ENCODE measurements around the gene GRM1.

GRM1 gene

GRCh38 chr6:146028851-146029572 lies at the start of gene GRM1:
GRM1 (plus strand) TSS chr6:146029062; CDS start chr6:146029518, 456 bp downstream.
- no peak for DNase-seq (ENCODE audit: low spot score)

DNA sequence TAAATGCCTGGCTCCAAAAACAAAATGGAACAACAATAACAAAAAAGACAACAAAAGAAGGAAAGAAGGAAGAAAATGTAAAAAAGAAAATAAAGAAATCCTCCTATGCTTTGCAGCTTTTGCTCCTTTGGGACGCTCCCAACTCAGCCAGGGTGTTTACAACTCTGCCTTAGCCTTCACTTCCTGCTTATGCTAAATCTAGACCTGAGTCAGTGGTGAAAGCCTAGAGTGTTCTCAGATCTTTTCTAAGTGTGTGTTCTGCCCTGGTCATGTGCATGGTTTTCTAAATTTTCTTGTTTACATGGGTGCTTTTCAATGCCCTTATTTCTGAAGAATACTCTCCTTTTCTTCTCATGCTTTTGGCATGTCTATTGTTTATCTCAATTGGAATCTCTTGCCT lies 19.5 kb upstream of the GRM1 start:
- DNase-seq (ENCODE audit: low spot score) = no peak

DNA sequence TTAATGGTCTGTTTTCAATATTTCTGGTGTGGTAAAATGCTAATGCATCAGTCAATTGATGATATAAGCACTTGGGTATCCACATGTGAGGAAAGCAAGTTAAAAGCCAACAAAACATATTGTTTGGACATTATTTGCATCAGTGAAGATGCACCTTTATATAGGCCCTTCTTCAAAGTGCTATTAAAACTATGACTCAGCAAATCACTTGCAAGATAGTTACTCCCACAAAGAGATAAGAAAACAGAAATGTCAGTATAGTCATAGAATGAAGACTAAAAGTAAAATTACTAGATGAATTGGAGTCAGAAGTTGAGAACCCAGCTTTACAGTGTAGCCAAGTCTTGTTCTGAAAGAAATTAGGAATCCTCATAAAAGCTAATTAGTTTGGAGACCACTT lies 14.6 kb upstream of the GRM1 start:
- DNase-seq (ENCODE audit: low spot score) = no peak

DNA sequence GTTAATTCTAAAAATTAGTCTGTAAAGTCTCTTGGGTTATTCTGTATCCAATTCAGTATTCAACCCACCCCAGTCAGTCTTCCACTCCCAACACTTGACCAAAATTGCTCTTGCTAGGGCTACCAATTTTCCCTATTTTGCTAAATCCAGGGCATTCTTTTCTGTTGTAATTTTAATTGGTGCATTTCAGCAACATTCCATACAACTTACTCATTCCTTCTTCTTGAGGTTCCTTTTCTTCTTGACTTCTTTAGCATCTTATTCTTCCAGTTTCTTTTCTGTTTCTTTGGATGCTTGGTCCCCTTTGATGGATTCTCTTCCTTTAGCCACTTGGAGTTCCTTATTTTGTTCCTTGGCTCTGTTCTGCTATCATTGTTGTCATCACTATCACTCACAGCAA lies 11.2 kb upstream of the GRM1 start:
- DNase-seq (ENCODE audit: low spot score) = no peak

- no peak for DNase-seq (ENCODE audit: low spot score)
Measured at GRCh38 chr6:146026873-146027272, 2.0 kb upstream of the GRM1 start.

DNA sequence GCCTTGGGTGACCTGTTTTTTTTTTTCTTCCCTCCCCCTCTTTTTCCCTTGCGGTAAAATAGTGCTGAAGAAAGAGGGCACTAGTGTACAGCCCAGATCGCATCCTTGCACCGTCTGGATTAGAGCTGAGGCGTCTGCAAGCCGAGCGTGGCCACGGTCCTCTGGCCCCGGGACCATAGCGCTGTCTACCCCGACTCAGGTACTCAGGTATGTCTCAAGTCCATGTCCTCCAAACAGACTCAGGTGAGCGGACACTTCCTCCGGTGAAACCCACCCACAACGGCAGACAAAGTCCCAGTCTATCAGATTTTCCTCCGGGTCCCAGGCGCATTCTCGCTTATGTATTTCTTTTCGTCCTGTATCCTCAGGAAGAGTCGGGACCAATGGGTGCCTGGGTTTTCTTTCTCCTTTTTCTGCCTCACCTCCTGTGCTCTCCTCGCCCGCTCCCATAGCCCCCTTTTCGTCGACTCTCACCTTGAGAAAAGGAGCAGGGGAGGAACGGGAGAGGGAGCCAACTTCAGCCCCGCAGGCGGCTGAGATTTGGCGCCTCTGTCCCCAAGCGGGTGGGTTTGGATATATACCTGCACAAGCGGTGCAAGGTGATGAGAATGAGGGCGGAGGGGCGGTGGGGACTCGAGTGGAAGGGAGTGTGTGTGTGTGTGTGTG lies 1.1 kb upstream of the GRM1 start:
- no peak for DNase-seq (ENCODE audit: low spot score)

DNA sequence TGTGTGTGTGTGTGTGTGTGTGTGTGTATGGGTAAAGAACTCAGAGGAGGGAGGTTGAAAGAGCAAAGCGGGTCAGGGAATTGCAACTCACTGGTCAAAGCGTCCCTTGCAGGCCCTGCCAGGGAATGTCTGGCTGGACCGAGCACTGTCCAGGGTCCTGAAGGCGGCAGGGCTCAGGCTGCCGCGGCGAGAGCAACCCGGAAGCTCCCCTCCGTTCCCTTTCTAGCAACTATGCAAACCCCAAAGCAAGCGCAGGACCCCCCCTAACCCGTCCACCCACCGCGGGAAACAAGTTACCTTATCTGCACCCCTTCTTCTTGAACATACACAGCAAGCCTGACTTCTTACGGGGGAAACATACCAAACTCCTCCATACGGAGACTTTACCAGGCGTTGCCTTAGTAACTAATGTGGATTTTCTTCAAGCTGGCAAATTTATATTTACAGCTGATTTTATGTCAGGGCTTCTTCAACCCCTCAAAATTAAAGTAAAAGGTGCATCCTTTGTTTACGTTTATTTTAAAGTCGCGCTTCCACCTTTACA lies 538 bp upstream of the GRM1 start:
- peak; percentile 19 for DNase-seq (ENCODE audit: low spot score)

DNA sequence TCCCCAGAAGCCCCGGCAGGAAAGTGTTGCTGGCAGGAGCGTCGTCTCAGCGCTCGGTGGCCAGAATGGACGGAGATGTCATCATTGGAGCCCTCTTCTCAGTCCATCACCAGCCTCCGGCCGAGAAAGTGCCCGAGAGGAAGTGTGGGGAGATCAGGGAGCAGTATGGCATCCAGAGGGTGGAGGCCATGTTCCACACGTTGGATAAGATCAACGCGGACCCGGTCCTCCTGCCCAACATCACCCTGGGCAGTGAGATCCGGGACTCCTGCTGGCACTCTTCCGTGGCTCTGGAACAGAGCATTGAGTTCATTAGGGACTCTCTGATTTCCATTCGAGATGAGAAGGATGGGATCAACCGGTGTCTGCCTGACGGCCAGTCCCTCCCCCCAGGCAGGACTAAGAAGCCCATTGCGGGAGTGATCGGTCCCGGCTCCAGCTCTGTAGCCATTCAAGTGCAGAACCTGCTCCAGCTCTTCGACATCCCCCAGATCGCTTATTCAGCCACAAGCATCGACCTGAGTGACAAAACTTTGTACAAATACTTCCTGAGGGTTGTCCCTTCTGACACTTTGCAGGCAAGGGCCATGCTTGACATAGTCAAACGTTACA lies 817 bp downstream of the GRM1 start:
- no peak for DNase-seq (ENCODE audit: low spot score)

DNA sequence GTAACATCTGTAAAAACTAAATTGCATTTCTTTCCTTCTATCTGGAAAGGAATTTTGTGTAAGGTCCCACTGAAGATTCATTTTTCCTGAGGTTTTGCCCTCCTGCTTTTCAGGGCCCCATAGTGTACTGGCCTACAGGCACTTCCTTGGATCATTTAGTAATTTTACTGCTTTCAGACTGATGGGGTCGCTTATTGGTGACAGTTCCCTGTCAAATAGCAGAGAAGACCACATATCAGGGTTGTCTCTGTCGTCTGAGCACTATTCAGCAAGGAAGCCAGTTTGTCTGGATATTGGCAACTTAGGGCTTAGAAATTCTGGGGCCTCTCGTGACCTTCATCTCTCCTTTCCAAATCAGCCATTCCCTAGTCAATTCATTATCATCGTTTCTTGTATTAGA lies 3.5 kb downstream of the GRM1 start:
- DNase-seq (ENCODE audit: low spot score) = no peak

DNA sequence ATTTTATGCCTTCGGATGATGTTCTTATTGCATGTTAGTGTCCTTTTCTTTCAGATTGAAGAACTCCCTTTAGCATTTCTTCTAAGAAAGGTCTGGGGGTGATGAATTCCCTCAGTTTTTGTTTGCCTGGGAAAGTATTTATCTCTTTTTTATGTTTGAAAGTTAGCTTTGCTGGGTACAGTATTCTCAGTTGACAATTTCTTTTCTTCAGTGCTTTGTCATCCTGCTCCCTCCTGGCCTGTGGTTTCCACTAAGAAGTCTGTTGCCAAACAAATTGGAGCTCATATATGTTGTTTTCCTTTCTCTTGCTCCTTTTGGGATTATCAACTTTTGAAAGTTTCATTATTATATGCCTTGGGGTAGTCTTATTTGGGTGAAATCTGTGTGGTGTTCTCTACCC lies 11.5 kb downstream of the GRM1 start:
- DNase-seq (ENCODE audit: low spot score) = no peak

DNA sequence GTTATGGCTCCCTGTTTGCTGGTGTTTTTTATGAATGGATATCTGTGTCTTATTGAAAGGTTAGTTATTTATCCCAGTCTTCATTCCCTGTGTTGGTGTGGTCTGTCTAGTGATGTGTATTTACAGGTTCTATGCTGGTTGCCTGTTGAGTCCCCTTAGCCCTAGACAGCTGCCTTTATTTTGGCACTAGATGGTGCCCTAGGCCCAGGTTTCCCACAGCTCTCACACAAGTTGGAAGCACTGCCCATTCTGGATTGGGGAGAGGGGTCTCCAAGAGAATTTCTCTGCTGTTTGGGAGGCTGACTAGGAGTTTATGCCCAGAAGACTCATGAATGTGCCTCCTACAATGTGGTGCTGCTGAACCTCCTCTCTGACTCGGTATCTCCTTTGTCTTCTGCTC lies 12.4 kb downstream of the GRM1 start:
- DNase-seq (ENCODE audit: low spot score) = no peak

DNA sequence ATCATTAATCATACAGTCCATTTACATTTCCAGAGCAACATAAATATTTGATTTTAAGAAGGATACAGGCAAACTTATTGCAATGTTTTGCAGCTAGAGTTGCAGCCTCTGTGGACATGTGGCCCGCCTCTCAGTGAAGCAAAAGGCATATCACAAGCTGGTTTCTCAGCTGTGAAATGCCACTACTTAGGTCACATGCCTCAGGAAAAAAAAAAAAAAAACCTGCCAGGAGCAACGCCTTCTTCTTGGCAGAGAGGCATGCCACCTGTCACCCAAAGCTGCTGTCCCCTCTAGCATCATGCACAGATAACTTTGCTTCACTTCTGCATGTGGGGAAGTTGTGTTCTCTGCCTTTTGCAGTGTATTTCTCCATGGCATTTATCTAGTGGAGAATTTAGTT lies 18.5 kb downstream of the GRM1 start:
- DNase-seq (ENCODE audit: low spot score) = no peak

GRCh38 chr6:146050168-146050567 lies 21.3 kb downstream of the GRM1 start:
- DNase-seq (ENCODE audit: low spot score) = no peak

- DNase-seq (ENCODE audit: low spot score) = no peak
Measured at GRCh38 chr6:146056506-146056905, 27.6 kb downstream of the GRM1 start.

GRCh38 chr6:146065690-146066089 lies 36.8 kb downstream of the GRM1 start:
- DNase-seq (ENCODE audit: low spot score) = no peak

DNA sequence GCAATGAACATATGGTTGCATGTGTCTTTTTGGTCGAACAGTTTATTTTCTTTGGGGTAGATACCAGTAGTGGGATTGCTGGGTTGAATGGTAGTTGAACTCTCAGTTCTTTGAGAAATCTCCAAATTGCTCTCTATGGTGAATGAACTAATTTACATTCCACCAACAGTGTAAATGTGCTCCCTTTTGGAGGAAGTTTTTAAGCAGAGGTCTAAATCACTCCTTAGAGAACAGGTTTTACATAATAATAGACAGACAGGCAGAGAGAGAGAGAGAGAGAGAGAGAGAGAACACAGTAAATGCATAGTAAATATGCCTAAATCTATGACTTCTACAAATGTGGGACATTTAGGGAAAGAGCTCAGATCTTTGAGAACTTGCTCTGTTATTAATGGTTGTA lies 37.6 kb downstream of the GRM1 start:
- no peak for DNase-seq (ENCODE audit: low spot score)

GRCh38 chr6:146071781-146072180 lies 42.9 kb downstream of the GRM1 start:
- no peak for DNase-seq (ENCODE audit: low spot score)

GRCh38 chr6:146077992-146078391 lies 49.1 kb downstream of the GRM1 start:
- no peak for DNase-seq (ENCODE audit: low spot score)

DNA sequence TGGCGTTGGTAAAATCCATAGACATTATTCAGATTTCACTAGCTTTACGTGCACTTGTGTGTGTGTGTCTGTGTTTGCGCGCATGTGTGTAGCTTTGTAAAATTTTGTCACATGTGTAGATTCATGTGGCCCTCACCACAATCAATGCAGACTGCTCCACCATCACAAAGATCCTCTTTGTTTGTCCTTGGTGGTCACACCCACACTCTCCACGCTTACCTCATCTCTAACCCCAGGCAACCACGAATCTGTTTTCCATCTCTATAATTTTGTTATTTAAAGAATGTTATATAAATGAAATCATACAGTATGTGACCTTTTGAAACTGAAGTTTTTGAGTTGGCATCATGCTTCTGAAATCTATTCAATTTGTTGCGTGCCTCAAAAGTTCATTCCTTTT lies 58.5 kb downstream of the GRM1 start:
- no peak for DNase-seq (ENCODE audit: low spot score)

DNA sequence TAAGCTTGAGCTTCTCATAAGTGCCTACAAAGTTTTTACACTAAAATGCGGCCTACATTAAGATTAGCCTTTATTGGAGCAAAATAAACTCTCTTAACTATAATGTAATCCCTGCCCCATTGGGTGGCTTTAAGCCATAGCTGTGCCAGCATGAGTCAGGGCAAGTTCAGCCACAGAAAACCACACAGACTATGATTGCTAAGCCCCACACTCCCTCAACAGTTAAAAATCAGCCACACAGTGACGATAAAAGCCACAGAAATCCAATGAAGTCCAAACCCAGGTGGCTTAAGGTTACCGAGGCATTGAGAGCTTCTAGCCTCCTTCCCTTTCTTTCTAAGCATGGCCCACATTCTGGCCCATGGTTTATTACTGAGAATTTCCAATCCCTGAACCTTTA lies 61.6 kb downstream of the GRM1 start:
- DNase-seq (ENCODE audit: low spot score) = no peak

DNA sequence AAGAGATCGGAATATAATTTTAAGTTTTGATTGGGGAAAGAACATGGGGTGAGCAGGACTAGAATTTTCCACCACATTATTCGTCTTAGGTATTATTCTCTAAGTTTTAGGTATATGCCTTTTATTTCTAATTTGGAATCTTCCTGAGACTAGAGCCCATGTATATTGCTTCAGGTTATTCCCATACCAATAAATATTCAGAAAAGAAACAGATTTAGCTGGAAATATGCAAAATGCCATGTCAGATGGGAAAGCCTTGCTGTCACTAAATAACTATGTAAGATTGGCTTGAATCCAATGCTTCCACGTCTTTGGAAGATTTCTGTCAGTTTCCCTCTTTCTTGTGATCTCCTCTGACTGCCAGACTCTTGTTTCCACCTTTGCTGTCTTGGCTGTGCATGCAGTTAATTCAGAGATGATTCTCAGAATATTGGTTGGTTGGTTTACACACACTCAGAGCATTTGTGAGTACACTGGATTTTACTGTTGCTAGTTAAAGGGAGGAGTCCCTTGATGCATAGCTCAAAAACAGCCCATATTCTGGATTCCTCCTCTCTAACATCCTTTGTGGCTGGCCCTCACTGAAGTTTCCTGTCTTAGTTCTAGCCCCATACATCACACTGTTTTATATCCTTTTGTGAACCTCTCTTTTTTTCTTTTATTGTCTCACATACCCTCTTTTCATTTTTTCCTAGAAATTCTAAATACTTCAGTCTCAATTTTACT lies 64.3 kb downstream of the GRM1 start:
- DNase-seq (ENCODE audit: low spot score) = no peak

- no peak for DNase-seq (ENCODE audit: low spot score)
Measured at GRCh38 chr6:146095481-146095880, 66.6 kb downstream of the GRM1 start.

DNA sequence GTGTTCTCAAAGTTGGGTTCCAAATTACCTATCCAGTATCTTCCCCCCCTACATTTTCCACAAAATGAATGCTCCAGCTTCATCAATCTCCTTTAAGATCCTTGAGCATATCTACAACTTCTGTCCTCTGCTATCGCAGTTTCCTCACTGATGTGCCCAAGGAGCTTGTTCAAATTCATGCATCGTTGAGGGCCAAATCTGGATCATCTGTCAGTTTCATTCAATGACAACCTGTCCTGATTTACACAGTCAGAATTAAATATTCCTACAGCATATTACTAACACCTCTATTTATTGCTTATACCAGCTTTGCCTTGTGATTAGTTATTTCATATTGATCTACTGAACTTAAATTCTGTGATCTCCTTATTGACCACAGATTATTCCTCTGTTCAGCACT lies 68.7 kb downstream of the GRM1 start:
- DNase-seq (ENCODE audit: low spot score) = no peak

All from germinal center (tissue), 1 donor.